Measurements from ENCODE around the gene PTGDR2. TPM values are rescaled to one million over a fixed set of nuclear protein-coding genes. Genes with fewer than 3 reads are reported as not detected.

PTGDR2 gene
- total RNA-seq (2022; extraction: Qiagen RNA extraction; ENCODE audit: low read depth) = 0.04 to 0.08 TPM in 2 of 5 replicates, not detected in the others

DNA sequence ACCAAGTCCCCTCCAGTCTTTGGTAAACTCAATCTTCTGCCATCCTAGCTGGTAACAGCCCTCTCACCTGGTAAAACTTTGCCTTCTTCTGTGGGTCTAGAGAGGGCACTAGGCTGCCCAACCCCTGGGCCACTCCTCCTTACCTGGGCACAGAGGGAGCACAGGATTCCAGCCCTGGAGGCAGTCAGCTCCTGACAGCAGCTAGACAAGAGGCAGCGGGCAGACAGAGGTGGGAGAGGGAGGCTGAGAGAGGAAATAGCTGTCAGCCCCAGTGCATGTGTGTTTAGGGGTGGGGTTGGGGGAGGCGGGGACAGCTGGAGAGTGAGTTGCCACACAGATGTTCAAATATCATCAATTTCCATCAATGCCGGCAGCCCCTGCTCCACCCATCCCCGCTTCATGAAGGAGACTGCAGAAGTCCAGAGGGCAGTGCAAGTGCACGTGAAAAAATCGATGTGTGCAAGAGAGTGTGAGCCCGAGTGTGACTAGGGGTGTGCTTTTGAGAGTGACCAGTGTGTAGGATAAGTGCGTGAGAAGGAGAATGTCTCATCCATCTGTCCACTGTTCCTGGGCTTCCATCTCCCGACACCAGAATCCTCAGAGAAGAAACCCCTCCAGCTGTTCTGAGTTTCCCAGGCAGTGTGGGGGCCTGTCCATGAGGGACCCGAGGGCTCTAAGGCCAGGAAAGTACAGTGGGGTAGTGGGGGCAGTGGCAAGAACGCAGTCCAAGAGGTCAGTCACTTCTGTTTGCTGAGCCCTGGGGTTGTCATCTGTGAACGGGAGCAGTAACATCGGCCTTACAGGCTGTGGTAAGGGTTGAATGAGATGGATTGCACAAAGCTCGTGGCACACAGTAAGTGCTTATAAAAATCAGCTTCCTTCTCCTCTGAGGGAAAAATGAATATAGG, at the start of gene PTGDR2:
Gene PTGDR2, minus strand, starts transcription at position 225 of the 908 bp plus-strand sequence. CDS start 2,228 bp downstream, outside the sequence.

DNA sequence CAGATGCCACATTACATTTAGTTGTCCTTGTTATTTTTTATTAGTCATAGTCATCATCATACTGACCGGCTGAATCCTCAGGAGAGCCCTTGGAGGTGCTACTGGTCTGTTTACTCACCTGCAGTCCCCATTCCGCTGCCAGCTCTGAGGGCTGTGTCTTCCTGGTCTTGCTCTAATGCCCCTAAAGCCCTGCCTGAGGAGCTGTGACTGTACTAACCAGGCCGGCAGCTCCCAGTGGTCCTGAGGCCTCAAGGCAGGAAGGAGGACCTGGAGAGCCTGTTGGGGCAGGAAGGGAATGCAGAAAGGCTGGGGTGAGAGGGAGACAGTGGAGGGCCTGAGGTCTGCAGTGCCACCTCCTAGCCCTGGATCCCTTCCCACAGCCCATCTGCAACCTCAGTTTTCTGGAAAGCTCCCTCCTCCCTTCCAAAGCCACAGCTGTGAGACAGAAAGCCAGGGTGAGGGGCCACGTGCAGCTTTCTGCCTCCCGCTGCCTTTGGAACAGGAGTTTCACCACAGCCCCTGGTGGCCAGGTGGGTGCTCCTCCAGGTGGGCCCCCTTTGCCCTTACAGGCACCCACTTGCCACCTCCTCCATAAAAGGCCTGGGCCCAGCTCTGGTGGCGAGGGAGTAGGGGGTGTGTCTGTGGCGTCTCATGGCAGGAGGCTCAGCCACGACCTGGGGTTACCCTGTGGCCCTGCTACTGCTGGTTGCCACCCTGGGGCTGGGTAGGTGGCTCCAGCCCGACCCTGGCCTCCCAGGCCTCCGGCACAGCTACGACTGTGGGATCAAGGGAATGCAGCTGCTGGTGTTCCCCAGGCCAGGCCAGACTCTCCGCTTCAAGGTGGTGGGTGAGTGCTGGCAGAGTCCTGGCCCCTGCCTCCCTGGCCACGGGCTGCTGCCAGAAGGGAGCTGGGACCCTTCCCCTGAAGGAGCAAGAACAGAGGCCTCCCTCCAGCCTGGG, 11.4 kb upstream of the PTGDR2 start, which contains the start of gene ZP1:
Gene ZP1, plus strand, starts transcription at position 632 of the 960 bp plus-strand sequence. Its CDS starts 20 bp downstream, at position 652.

DNA sequence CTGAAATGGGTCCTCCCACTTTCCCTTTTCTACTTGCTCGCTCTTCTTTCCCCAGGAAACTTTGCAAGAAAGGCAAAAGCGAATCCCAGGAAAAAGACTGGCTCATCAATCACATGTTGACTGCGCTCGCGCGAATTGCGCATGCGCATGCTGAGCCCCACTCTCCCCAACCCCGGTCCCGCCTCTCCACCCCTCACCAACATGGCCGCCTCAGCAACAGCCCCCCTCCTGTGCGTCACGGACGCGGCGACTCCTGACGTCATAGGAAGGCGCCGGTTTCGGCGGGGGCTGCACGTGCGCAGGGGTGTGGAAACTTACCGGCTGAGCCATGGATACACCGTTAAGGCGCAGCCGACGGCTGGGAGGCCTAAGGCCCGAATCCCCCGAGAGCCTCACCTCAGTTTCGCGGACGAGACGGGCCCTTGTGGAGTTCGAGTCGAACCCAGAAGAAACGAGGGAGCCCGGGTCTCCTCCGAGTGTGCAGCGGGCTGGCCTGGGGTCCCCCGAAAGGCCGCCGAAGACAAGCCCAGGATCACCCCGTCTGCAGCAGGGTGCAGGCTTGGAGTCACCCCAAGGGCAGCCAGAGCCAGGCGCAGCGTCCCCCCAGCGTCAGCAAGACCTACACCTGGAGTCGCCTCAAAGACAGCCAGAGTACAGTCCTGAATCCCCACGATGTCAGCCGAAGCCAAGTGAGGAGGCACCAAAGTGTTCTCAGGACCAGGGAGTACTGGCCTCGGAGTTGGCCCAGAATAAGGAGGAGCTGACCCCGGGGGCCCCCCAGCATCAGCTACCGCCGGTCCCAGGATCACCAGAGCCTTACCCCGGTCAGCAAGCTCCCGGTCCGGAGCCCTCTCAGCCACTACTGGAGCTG, 13.7 kb downstream of the PTGDR2 start, which contains the start of gene CCDC86:
Gene CCDC86, plus strand, starts transcription at position 317 of the 871 bp plus-strand sequence. Its CDS starts 12 bp downstream, at position 329.

Other genes starting within 250 kb of the PTGDR2 start
- not detected in 5 replicates for gene MS4A8, start 156.3 kb downstream of the PTGDR2 start, total RNA-seq (2022; extraction: Qiagen RNA extraction; ENCODE audit: low read depth)
- gene MS4A18, start 131.2 kb downstream of the PTGDR2 start, total RNA-seq (2022; extraction: Qiagen RNA extraction; ENCODE audit: low read depth) = not detected in 5 replicates
- gene MS4A15, start 99.1 kb downstream of the PTGDR2 start, total RNA-seq (2022; extraction: Qiagen RNA extraction; ENCODE audit: low read depth) = not detected in 5 replicates
- gene MS4A10, start 70.6 kb downstream of the PTGDR2 start, total RNA-seq (2022; extraction: Qiagen RNA extraction; ENCODE audit: low read depth) = not detected in 5 replicates
- gene CCDC86, start 13.8 kb downstream of the PTGDR2 start, total RNA-seq (2022; extraction: Qiagen RNA extraction; ENCODE audit: low read depth) = 83.6 to 113 TPM (median 100 TPM) in 5 replicates
- 0.11 to 0.23 TPM (median 0.16 TPM) in 4 of 5 replicates, not detected in the other for gene ZP1, start 11.6 kb upstream of the PTGDR2 start, total RNA-seq (2022; extraction: Qiagen RNA extraction; ENCODE audit: low read depth)
- 161 to 201 TPM (median 198 TPM) in 5 replicates for gene PRPF19, start 50.6 kb upstream of the PTGDR2 start, total RNA-seq (2022; extraction: Qiagen RNA extraction; ENCODE audit: low read depth)
- gene TMEM109, start 58.2 kb upstream of the PTGDR2 start, total RNA-seq (2022; extraction: Qiagen RNA extraction; ENCODE audit: low read depth) = 99.5 to 133 TPM (median 128 TPM) in 5 replicates
- 124 to 192 TPM (median 185 TPM) in 5 replicates for gene TMEM132A, start 68.5 kb upstream of the PTGDR2 start, total RNA-seq (2022; extraction: Qiagen RNA extraction; ENCODE audit: low read depth)
- not detected in 5 replicates for gene SLC15A3, start 96.2 kb upstream of the PTGDR2 start, total RNA-seq (2022; extraction: Qiagen RNA extraction; ENCODE audit: low read depth)
- 0.10 to 0.64 TPM (median 0.27 TPM) in 5 replicates for gene CD6, start 115.7 kb upstream of the PTGDR2 start, total RNA-seq (2022; extraction: Qiagen RNA extraction; ENCODE audit: low read depth)
- not detected in 5 replicates for gene CD5, start 246.5 kb upstream of the PTGDR2 start, total RNA-seq (2022; extraction: Qiagen RNA extraction; ENCODE audit: low read depth)